H1 (cell line): ENCODE results near the gene TPSAB1. TPM values are rescaled to one million over a fixed set of nuclear protein-coding genes. Genes with fewer than 3 reads are reported as not detected.

ENCODE experiments used
- ASH2L ChIP-seq: fragments of 200-600, 300-600 bp; sonication (generic); IDR thresholded peaks from one replicate; pipeline ENCODE4 v1.7.1; 2017; ENCODE audit warnings: low read length
- ATF2 ChIP-seq: IDR thresholded peaks from 2 replicates; pipeline ENCODE4 v1.6.1; 2012; ENCODE audit warnings: low read length, inconsistent platforms
- ATF3 ChIP-seq: IDR thresholded peaks from 2 replicates; pipeline ENCODE4 v1.6.1; 2011; ENCODE audit warnings: low read depth, mild to moderate bottlenecking, low read length; ENCODE audit not compliant: insufficient read depth
- CHD7 ChIP-seq: fragments of 300-600 bp; sonication (generic); IDR thresholded peaks from 2 replicates; pipeline ENCODE4 v1.7.1; 2012; ENCODE audit warnings: low read length, moderate library complexity, mild to moderate bottlenecking, inconsistent platforms; ENCODE audit not compliant: insufficient replicate concordance
- EZH2 ChIP-seq: fragments of 200-600 bp; sonication (generic); IDR thresholded peaks from 2 replicates; pipeline ENCODE4 v1.7.1; 2012; ENCODE audit warnings: low read depth, mild to moderate bottlenecking, moderate library complexity, low read length, inconsistent platforms; ENCODE audit not compliant: severe bottlenecking
- GTF2F1 ChIP-seq: IDR thresholded peaks from 2 replicates; pipeline ENCODE4 v1.6.1; 2012; ENCODE audit warnings: low read depth, low read length, improper control_type of control experiment, borderline replicate concordance
- NANOG ChIP-seq: IDR thresholded peaks from 2 replicates; pipeline ENCODE4 v1.6.1; 2011; ENCODE audit warnings: low read length, low read depth, mild to moderate bottlenecking, inconsistent platforms; ENCODE audit not compliant: insufficient read depth, poor library complexity, severe bottlenecking
- PHF8 ChIP-seq: fragments of 200-600 bp; sonication (generic); conservative IDR thresholded peaks from 2 replicates; pipeline ENCODE4 v1.7.1; 2012; ENCODE audit warnings: low read depth, mild to moderate bottlenecking, inconsistent platforms, low read length, moderate library complexity
- SUZ12 ChIP-seq: fragments of 200-600 bp; sonication (generic); IDR thresholded peaks from 2 replicates; pipeline ENCODE4 v1.6.1; 2012; ENCODE audit warnings: mild to moderate bottlenecking, inconsistent platforms, low read length, moderate library complexity, mixed read lengths
- polyA plus RNA-seq, 7 experiments: library from polyadenylated mRNA; depleted of rRNA in 3 of 7; stranded (reverse) in 5 of 7; unstranded in 2 of 7; fragments of >200 nt in 5 of 7; fragments of 200-250 nt in 2 of 7; gene quantifications; 1 replicate in 5 of 7; 2 replicates in 1 of 7; 4 replicates in 1 of 7; pipeline versions ENCODE4 v1.2.1 to v1.2.3, GENCODE V29; 2011 to 2013; ENCODE audit warnings: missing spikeins in 2 of 7, mixed read lengths in 2 of 7
- total RNA-seq: library from RNA; stranded (reverse); fragmentation: NEBNext Ultra II Directional; extraction: Animal tissue kit (Norgen Biotek cat#: 25700); gene quantifications from 2 replicates; pipeline ENCODE4 v1.2.1, GENCODE V29; 2021

Gene TPSAB1
- total and polyA plus RNA-seq, 2 of the 8 experiments (the other 6 are each of a cell fraction or from before 2014, with no cell fraction given) = 0.09 TPM; not detected in 1

- no peak for TF ChIP-seq CHD7
- no peak for TF ChIP-seq GTF2F1
- TF ChIP-seq ATF2 = no peak
- no peak for TF ChIP-seq EZH2
- TF ChIP-seq ATF3 = no peak
- no peak for TF ChIP-seq ASH2L
- TF ChIP-seq PHF8 = no peak
- TF ChIP-seq SUZ12 = no peak
- no peak for TF ChIP-seq NANOG
These were observed 2.5 kb upstream of the TPSAB1 start (continued) for GRCh38 chr16:1237990-1238389.
